GM10266 (cell line): Measurements from ENCODE around the gene ABCC8.

ENCODE experiments used
- DNase-seq: peaks from one replicate; pipeline ENCODE4 v3.0.0; 2012; ENCODE audit errors: extremely low spot score
- TF ChIP-seq, protein P1 (sequence below): IDR thresholded peaks from 2 replicates; pipeline ENCODE4 v1.5.1; 2012; ENCODE audit warnings: mild to moderate bottlenecking, low read depth; ENCODE audit not compliant: control insufficient read depth, insufficient read depth; ENCODE audit errors: missing control alignments

ABCC8 gene

DNA sequence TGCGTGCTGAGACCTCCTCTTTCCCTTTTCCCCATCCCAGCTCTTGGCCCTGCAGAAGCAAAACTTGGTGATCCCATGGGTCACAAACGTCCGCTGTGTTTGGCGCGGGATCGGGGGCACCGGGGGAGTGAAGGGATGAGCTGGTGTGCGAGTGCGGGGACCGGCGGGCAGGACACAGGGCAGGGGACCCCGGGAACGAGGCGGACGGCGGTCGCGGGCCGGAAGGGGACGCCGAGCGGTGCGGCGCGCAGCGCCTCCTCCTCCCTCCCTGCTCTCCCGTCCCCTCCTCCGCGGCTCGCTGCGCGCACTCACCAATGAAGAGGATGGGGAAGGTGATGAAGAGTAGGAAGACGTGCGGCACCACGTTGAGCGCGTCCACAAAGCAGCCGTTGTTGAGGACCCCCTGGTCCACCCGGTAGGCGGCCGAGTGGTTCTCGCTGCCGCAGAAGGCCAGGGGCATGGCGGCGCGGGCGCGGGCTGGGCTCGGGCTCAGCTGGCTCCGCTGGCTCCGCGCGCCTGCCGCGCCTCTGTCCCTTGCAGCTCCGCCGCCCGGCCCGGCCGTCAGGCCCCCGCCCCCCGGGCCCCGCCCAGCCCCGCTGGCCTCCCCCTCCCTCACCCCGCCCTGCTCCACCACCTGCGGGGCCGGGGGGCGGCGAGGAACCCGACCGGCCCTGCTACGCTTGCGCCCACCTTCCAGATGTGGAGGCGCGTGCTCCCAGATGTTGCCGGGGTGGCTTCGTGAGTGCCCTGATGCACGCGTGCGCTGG lies at the start of gene ABCC8:
TSS of gene ABCC8 (minus strand) at position 529 of the 767 bp plus-strand sequence. CDS start at position 460, 69 bp downstream.
- DNase-seq, result no peak
- TF ChIP-seq, protein P1, sequence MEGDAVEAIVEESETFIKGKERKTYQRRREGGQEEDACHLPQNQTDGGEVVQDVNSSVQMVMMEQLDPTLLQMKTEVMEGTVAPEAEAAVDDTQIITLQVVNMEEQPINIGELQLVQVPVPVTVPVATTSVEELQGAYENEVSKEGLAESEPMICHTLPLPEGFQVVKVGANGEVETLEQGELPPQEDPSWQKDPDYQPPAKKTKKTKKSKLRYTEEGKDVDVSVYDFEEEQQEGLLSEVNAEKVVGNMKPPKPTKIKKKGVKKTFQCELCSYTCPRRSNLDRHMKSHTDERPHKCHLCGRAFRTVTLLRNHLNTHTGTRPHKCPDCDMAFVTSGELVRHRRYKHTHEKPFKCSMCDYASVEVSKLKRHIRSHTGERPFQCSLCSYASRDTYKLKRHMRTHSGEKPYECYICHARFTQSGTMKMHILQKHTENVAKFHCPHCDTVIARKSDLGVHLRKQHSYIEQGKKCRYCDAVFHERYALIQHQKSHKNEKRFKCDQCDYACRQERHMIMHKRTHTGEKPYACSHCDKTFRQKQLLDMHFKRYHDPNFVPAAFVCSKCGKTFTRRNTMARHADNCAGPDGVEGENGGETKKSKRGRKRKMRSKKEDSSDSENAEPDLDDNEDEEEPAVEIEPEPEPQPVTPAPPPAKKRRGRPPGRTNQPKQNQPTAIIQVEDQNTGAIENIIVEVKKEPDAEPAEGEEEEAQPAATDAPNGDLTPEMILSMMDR, result no peak

DNA sequence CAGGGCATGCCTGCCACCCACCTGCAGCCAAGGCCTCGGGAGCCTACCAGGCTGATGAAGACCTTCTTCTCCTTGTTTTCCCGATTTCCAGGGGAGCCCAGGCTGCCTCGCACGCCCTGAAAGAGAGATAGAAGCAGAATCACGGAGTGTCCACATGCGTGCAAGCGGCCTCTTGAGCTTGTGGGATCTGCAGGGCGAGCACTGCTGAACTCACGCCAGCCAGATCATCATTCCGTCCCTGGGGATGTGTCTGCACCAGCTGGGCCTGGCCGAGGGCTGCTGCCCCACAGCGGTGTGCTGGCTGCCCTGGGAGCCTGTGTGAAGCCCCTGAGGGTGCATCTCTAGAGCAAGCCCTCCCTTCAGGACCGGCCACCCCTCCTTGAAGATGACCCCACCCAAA lies 49.7 kb upstream of the ABCC8 start:
- DNase-seq, result no peak
- TF ChIP-seq, protein P1, result no peak

DNA sequence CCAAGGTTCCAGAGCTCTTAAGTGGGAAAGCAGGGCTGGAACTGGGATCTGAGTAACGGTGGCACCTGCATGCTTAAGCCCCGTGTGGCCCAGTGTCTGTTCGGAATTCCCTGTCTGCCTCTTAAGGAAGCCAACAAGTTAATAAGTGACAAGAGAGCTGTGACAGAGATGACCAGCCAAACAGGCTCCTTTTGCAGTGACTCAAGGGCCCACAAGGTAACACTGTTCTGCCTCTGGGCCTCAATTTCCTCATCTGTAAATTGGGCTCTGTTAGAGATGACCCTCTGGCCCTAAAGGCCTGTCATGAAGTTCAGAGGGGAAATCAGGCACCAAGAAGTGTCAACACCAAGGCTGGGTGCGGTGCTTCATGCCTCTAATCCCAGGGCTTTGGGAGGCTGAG lies 48.9 kb upstream of the ABCC8 start:
- DNase-seq, result no peak
- TF ChIP-seq, protein P1, result no peak

DNA sequence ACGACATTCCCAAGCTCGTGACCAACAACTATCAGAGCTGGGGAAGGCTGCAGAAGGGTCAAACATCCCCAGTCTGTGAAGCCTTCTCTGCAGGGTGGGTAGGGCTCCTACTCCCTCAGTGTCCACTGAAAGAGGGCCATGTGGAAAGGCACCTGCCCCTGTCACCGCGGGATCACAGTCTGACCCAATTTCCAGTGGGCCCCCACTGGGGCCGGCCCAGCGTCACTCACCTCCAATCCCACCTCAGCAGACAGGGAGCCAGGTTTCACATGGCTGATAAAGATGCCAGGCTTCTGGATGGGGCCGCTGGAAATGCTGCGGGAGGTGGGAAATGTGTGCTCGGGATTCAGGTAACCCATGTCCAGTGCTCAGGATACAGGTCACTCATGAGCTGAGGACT lies 47.6 kb upstream of the ABCC8 start:
- no peak for DNase-seq
- TF ChIP-seq, protein P1, result no peak

DNA sequence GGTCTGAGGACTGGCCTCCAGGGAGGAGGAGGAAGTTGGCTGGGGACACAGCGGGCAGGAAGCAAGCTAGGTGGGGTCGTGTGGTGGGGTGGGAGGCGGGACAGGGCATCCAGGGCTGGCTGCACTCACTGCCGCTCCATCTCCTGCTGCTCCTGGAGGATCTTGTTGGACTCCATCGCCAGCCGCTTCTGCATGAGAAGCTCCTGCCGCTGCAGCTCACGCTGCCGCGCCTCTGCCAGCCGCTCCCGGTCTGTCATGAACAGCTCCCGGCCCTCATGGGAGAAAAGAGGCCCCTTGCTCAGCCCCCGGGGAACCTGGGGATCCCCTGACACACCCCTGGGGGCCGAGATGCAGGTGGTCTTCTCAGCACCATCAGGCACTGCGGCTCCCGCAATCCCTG lies 46.0 kb upstream of the ABCC8 start:
- TF ChIP-seq, protein P1, result no peak
- DNase-seq, result no peak

DNA sequence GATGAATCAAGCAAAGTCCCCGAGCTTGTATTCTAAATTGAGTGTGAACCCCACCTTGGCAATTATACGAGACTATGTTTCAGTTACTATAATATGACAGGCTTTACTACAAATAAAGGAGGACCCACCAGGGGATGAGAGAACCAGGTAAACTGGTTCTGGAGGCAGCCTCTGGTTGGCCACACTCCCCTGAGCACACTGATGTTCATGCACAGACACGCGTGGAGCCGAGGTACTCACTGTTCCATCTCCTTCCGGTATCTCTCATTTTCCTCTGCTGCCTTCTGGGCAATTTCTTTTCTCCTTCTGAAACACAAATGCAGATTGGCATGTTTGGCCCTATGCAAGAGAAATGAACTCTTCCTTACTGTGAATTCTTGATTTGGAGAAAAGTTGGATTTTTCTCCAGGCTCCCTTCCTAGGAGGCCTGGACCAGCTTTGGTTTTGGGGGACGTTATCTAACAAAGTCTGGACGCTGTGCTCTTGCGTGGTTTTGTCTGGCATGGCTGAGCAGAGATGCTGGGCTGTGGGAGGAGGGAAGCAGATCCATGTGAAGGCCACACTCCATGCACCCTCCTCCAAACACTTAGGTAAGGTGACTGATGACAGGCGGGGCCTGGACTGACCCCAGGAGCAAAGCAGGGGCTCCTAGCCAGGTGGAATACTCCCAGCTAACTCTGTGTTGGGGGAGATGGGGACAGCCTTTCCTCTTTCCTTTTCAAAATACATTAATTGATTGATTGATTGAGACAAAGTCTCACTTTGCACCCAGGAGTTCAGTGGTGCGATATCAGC lies 44.7 kb upstream of the ABCC8 start:
- no peak for DNase-seq
- TF ChIP-seq, protein P1, result no peak

DNA sequence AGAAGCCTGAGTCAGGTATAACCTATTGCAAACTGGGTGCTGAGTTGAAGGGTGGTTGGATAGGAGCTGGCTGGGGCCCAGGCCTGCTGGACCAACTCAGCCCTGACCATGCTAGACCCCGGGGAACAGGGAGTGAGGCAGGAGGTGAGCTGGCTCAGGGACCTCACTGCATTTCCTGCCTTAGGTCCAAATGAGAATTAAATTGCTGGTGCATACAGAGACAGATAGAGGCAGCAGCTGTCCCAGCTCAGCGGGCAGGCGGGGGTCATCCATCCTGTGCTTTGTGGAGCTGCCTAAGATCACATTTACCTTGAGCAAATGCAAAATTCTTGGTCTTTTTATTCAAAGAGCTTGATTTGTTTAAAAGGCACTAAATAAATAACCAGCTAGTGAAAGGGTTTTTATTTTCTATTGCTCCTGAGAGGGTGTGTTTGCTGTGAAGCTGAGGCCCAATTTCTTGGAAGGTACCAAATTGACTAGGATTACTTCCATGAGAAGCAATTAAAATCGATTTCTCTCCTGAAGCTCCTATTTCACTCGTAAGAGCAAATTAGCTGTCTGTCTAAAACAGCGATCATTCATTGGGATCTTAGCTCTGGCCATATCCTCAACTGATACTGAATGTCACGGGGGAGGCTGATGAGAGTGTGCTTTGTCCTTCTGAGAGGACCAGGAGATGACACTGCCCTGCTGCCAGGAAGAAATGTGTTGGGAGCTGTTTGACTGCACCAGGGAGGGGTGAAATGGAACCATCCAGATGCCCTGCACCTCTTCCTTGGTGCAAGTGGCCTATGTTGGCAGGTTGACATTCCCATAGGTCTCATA lies 42.6 kb upstream of the ABCC8 start:
- TF ChIP-seq, protein P1, result no peak
- no peak for DNase-seq
